ENCODE results near the gene AHNAK.

Gene AHNAK

DNA sequence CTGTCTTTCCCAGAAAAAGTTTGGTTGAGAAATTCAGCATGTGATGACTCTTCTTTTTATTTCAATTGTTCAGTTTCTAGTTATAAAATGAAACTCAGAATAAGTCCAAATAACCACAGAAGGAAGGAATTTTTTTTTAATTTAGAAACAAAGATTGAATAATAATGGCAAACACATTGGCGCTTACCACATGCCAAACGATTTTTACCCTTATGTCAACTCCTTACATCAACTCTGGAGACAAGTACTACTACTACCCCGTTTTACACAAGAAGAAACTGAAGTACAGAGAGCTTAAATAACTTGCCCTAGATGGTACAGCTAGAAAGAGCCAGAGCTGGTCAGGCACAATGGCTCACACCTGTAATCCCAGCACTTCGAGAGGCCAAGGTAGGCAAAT is 52.4 kb downstream of the AHNAK start:
- DNase-seq, result no peak

DNA sequence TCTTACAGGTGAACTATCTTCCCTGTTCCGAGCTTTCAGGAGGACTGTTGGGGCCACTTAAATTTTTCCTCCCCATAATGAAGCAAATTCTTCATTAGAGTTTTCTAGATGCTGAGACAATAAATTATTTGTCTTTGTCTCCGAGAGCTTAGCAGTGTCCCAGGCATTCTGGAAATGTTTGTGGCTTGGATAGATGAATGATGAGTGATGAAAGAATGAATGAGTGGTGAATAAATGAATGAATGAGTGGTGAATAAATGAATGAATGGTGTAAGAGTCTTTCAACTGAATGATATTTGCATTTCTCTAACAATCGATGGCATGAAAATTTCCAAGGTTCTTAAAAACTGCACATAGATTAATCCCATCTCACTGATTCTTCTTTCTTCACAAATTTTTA is 52.8 kb downstream of the AHNAK start:
- DNase-seq, result no peak

DNA sequence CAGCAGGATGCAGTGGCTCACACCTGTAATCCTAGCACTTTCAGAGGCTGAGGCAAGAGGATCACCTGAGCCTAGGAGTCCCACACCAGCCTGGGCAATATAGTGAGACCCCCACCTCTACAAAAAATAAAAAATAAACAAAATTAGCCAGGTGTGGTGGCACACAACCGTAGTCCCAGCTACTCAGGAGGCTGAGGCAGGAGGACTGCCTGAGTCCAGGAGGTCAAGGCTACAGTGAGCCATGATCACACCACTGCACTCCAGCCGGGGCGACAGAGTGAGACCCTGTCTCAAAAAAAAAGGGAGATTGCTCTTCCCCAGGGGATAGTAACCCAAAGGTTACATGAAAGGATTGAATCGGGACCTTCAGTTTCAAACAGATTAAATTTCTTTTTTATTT is 54.0 kb downstream of the AHNAK start:
- DNase-seq, result no peak

DNA sequence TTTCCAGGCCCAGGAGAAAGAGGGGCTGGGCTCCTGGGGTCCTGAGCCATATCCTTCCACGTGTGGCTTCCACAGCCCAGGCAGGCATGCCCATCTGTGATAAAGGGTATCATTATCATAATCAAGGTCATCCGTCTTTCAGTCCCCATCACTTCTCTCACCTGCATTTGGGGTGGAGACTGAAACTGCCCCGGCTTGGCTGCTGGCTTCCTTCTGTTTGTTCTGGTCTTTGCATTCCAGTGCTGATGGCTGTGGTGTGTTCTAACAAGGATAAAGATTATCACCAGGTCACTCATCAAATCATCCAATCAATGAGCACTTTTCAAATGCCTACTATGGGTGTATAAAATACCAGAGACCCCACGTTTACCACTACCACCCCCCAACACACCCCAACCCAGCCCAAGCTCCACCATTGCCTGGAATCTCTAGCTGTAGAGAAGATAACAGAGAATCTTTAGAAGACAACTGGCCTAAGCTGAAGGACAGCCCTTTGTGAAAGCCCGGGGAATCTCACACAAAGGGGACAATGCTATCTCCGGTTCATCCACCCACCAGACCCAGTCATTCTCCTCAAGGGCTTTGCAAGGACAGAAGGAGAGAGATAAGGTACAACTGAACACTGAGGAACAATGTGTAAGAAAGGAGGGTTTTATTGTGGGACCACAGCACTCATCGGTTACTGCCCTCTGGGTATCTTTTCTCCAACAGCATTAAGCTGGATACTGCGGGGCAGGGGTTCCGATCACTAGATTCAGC is 54.9 kb downstream of the AHNAK start:
- no peak for DNase-seq

DNA sequence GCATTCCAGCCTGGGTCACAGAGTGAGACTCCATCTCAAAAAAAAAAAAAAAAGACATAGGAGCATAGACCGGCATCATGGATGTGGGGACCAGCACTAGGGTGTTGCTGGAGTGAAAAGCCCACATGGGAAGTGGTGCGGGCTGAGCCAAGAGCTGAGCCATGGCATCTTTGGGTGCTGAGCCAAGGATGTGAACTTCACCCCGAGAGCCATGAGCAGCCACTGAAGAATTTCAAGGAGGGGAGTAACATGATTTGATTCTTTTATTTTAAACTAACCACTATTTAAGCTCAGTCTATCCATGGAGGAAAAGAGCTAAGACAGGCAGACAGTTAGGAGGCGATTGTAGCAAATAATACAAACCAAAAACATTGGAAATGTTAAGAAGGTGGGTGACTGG is 57.4 kb downstream of the AHNAK start:
- DNase-seq, result no peak

DNA sequence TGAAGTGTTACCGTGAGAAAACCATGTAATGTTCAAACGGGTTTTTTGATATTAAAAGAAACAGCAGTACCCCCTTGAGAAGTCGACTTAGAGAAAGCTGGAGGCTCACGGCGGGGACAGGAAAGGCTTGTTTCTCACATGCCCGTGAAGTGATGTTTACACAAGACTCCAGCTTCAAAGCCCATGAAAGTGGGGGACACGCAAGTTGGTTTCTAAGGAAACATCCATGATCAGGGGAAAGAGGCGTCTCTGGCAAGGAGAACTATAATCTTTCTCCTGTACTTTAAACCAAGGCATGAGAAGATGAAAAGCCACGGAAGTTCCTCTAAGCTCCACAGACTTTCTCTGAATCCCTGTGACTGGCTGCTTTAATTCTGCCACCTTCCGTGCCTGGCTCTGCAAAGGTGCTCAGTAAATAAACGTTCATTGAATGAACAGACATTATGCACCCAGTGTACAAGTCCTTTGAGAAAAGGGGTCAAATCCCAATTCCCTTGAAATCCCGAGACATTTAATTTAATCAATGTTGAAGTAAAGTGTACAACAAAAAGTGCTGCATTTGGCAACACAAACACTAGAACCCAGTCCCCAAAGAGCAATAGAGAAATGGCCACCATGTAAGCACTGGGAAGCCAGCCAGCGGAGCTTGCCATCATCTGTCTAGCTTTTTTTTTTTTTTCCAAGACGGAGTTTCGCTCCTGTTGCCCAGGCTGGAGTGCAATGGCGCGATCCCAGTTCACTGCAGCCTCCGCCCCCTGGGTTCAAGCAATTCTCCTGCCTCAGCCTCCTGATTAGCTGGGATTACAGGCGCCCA is 58.7 kb downstream of the AHNAK start:
- DNase-seq, result no peak

DNA sequence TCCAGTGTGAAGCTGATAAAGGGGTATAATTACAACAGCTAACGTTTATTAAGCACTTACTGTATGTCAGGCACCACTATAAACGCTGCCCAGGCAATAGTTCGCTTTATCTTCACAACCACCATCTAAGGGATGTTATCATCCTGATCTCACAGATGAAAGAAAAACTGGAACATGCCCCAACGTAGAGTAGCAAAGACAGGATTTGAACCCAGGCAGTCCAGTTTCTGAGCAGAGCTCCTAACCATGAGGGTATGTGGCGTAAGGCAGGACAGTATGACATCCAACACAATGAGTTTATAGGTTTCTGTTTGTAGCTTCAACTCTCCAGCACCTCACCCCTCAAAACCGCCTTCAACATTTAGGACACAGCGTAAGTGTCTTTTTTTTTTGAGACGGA is 59.5 kb downstream of the AHNAK start:
- no peak for DNase-seq

DNA sequence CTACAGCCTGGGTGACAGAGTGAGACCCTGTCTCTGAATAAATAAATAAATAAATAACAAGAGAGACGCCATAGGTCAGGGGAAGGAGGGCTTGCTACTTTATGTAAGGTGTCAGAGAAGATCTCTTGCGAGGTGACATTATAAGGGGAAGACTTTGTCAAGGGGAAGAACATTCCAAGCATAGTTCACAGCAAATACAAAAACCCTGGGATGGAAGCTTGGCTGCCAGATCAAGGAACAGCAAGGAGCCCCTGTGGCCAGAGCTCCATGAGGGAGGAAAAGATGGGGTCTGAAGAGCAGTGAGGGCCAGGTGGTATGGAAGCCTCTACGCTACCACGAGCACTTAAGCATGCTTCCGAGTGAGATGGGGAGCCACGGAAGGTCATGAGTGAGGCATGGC is 62.3 kb downstream of the AHNAK start:
- DNase-seq, result no peak

DNA sequence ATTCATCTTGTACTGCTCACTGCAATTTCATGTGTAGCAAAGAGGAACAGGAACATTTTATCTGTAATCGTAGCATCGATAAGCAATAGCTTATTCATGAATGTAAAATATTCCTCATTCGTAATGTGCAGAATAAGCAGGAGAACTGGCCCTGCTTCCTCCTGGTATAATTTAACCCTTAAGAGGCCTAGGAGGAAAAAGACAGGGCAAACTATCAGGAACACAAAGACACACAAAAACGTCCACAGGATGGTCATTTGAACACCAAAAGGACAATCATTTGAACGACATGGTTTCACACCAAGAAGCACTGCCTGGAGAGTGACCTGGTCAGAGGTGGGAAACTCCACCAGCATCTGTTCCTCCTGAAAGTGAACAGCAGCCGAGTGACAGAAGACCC is 63.9 kb downstream of the AHNAK start:
- DNase-seq, result no peak

DNA sequence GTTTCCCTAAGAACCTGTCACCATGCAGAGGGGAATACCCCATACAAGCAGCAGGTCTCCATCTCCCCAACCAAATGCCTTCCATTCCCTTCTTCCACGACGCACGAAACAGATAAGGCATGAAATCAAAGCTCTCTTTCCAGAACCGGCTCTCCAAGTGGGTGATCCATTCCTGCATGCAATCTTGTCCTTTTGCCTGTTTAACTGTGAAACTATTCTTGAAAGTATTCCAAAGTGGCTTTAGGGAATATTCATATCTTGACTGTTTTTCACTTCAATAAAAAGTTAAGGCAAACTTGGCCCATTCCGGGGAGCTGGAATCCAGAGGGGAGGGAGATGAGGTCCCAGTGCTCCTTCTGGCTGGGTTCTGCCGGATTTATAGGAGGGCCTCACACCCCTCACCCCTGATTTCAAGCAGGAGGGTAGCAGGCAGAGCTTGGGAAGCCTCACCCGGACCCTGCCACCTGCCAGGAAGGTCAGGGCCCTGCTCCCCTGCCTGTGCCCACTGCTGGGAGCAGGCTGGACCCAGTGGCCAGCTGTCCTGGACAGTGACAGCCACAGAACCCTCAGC is 66.9 kb downstream of the AHNAK start:
- DNase-seq, result no peak

DNA sequence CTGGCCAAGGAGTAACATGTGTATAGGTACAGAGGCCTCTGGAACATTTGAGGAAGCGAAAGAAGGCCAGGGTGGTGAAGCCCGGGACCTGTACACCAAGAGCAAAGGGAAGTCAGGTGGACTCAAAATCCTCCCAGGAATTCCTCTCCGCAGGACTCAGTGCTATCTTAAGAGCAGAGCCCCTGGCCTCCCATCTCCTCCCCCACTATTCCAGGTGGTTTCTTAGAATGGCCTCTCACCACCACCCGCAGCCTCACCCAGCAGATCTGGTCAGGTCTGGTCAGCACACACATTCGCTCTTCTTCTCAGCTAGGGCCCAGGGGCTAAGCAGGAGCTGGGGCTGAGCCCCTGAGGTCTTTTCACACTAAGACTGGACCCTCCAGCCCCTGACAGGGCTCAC is 68.7 kb downstream of the AHNAK start:
- DNase-seq, result no peak

DNA sequence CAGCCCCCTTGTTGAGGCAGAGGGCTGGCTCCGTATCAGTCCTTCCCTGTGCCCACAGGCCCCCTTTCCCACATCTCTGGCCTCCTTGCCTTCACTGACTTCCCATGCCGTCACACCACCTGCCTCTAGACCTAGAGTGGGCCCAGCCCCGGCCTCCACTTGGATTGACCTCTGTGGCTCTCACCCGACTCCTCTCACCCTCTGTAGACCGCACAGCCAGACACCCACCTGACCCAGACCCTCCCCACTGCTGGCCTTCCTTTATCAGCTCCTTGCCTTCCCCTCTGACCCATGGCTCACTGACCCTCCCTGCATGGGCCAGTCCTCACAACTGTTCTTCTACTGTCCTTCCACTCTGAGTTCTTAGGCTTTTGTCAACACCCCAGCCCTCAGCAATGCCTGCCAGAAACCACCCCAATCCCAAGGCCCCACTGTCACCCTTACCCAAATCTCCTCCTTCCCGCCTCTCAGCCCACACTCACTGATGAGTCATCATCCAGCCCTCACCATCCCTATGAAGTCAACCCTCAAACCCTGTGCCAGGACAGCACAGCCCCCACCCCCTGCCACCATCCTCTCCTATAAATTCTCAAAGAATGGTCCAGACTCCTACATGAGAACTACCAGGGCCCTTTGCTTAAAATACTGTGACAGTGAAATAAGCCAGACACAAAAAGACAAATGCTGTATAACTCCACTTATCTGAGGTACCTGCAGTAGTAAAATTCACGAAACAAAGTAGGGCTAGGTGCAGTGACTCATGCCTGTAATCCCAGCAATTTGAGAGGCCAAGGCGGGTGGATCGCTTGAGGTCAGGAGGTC is 74.3 kb downstream of the AHNAK start:
- DNase-seq, result no peak

DNA sequence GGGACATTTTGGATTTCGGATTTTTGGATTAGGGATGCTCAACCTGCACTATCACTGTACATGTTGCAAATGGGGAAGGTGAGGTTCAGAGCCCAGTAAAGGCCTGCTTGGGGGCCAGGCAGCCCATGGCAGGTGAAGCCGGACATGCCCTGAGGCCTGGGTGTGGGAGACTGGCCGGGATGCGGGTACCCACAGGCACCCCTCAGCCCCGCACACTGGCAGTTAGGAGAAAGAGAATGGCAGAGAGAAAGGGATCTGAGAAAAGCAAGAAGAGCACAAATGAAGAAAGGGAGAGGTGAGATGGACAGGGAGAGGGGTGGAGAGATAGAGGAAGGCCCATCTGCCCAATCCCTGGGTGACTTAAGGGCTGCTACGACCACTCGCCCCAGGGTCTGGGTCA is 75.0 kb downstream of the AHNAK start:
- no peak for DNase-seq

DNA sequence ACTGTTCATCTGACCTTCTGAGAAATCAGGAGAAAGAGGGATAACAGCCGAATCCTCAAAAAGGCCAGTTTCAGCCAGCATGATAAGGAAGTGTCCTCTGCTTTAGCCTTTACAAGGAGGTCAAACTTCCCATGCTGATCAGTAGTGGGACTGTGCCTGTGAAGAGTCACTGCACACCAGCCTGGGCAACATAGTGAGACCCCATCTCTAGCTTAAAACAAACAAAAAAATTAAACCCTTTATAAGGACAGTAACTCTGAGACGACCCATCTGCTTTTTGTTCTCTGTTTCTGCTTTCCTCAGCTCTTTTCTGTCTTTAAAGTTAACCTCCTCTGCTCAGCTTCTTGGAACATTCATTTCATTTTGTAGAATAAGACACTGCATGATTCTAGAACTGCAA is 78.0 kb downstream of the AHNAK start:
- no peak for DNase-seq

DNA sequence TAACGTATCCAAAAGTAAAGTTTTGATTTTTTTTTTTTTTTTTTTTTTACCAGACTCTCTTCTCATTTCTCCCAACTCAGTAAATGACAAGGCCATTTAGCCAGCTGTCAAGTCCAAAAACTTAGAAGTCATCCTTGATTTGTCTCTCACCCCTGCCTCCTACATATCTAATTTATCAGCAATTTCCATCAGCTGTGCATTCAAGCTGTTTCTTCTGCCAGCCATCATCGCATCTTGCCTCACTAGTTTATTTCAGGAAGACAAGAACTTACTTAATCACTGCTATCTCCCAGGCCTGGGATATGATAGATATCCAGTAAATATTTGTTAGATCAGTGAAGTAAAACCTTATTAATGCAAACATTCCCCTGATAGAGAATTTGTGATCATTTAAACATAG is 80.2 kb downstream of the AHNAK start:
- DNase-seq, result no peak

DNA sequence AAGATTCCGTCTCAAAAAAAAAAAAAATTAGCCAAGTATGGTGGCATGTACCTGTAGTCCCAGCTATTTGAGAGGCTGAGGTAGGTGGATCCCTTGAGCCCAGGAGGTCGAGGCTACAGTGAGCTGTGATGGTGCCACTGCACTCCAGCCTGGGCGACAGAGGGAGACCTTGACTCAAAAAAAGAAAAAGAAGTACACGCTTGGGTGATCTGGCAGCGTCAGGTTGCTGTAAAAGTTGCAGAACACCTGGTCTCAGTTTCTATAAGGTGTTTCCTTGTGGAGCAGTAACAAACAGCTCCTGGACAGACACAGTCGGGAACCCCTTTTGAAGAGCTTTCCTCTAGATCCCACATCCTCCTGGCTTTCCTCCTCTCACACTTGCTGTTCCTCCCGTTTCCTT is 82.0 kb downstream of the AHNAK start:
- DNase-seq, result no peak

DNA sequence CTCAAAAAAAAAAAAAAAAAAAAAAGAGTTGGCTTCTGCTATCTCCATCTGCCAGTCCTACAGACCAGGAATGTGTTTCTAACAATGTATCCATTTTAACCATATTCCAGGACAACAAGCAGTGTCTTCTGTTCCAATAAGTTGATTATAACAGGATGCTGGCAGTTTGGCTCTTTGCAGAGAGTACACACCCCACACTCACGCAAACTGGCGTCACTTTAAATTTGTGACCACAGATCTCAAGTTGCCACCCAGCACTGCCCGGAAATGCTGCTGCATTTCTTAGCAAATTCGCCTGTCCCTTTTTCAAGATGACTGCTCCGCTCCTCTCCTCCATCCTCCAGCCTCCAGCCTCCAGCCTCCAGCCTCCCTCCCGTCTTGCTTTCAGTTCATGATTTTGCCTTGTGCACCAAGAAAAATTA is 83.5 kb downstream of the AHNAK start:
- DNase-seq, result no peak

DNA sequence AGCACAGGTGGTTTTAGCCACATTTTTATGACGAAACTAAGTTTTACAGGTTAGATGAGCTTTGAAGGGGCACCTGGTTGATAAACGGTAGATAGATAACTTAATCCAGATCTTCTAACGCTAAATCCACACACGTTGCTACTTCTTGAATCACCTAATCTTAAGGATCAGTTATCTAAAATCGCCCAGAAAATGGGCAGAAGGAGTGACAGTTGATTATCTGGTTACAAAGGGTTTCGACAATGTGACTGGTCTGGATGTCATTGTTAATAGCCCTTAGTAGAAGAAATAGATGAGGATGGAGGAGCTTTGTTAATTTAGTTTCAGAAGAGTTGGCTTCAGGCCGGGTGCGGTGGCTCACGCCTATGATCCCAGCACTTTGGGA is 84.1 kb downstream of the AHNAK start:
- DNase-seq, result no peak

DNA sequence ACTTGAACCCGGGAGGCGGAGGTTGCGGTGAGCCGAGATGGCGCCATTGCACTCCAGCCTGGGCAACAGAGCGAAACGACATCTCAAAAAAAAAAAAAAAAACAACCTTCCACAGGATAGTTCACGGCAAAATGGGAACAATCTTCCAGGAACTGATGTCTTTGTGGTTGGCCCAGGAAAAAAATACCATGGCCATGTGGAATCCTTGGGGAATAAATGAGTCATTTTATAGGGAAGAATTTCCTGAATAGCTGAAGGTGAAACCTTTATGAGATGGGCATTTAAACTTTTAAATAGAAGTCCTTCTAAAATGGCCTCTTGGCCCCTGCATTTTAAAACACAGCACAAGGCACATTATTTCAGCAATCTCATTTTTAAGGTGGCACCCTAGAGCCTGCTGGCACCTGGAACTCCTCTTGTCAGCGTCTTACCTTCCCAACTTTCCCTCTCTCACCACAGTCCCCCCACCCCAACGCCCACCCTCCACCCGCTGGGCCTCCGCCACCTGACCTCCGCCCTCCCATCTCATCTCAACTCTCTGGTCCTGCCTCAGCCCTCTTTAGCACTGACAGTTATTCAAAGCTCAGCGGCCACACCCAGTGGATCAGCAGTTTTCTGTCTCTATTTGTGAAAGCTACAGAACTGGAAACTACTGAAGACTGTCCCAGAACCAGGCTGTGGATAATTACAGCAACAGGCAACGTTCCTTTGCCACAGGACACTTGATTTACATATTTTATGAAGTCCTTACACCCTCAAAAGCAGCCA is 84.7 kb downstream of the AHNAK start:
- DNase-seq, result no peak

DNA sequence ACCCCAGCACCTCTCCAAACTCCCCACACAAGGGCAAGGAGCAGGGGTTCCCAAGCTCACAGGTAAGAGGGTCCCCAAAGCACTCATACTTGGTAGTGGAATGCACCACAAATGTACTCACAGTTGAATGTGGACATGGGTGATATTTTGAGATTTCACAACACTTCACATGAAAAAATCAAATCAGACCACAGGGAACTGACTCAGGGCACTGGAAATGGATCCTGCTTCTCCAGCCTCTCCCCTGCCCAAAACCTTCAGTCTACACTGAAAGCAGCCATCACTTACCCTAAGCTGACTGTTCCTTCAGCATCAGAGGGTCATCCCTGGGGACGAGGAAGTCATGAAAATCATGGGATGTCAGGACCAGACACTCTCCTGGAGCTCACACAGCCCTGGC is 87.5 kb downstream of the AHNAK start:
- DNase-seq, result no peak

DNA sequence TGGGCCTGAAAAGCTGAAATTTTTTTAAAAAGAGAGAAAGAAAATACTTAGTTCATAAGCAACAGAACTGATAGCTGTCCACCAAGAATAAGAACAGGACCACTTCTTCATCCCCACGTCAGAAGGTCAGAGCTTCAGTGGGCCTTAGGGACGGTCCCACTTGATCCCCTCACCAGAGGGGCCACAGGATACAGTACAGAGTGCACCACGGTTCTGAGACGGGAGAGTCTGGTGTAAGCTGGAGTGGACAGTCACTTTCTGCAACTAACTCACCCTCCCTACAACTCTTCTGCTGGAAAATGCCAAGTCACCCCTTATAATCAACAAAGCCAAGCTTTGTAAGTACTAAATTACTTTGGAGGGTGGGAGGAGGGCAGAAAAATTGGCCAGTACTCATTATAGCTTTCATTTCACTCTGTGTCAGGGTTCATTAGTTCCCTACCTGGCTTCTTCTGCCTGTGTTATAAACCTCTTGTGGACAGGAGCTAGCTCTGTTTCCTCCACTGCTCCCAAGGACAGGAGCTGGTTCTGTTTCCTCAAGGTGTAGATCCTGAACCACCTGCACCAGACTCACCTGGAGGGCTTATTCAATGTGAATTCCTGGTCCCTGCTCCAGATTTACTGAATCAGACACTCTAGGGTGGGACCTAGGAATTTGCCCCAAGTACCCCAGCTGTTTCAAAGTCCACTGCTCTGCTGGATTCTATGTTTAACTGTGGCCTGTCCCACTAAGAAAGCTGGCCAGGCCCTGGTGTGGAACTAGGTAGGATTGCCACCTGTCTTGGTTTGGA is 88.2 kb downstream of the AHNAK start:
- no peak for DNase-seq

DNA sequence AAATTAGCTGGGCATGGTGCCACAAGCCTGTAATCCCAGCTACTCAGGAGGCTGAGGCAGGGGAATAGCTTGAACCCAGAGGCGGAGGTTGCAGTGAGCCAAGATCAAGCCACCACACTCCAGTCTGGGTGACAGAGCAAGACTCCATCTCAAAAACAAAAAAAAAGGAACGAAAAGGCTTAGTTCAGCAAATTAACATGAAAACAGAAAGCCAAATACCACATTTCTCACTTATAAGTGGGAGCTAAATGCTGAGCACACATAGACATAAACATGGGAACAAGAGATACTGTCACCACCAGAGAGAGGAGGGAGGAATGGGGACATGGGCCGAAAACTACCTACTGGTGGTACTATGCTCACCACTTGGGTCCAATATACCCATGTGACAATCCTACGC is 89.1 kb downstream of the AHNAK start:
- DNase-seq, result no peak

Data from activated effector memory CD4-positive, alpha-beta T cell treated with anti-CD3 and anti-CD28 coated beads, Interleukin-2, amount 50 U/mL, for 16 hours (primary cell).